Neural cell (in vitro differentiated cells): ENCODE results near the gene GRIFIN.

Source experiments
- CTCF ChIP-seq: fragments of 450-650 bp; IDR thresholded peaks from 2 replicates; pipeline ENCODE4 v1.5.1; 2014; ENCODE audit warnings: antibody characterized with exemption, mild to moderate bottlenecking, moderate library complexity; ENCODE audit not compliant: poor library complexity, severe bottlenecking
- REST ChIP-seq: IDR thresholded peaks from 2 replicates; pipeline ENCODE4 v1.6.1; 2012; ENCODE audit warnings: borderline replicate concordance

- no peak for TF ChIP-seq CTCF
- TF ChIP-seq REST = no peak
Measured at GRCh38 chr7:2520761-2521290, 44.6 kb upstream of the GRIFIN start.
